WTC11 (cell line): ENCODE results near the gene MAPK9. TPM values are rescaled to one million over a fixed set of nuclear protein-coding genes. Genes with fewer than 3 reads are reported as not detected.

ENCODE experiments used
- ATAC-seq: fragments of 200-7000 bp; cut with Tn5 transposase; 2 replicates; pipeline ENCODE4 v1.10.0; 2021; ENCODE audit warnings: mild to moderate bottlenecking, moderate library complexity
- CTCF ChIA-PET: fragments of 300-600 bp; sonication (Branson Sonifier 250); formaldehyde crosslinking; loops from one replicate; lab custom pipeline; 2021; ENCODE audit warnings: antibody characterized with exemption; lab: Charles Lee
- POLR2A ChIA-PET: fragments of 350-600 bp; sonication (Branson Sonifier 250); formaldehyde crosslinking; loops from one replicate; lab custom pipeline; 2021; ENCODE audit warnings: antibody characterized with exemption; lab: Charles Lee
- DNase-seq: peaks from one replicate; pipeline ENCODE4 v3.0.0; 2021; ENCODE audit warnings: low spot score
- H3K27ac Mint-ChIP-seq: 2 replicates; pipeline ENCODE4 v1.8.0; 2021; ENCODE audit warnings: mixed read lengths
- H3K27me3 Mint-ChIP-seq: 2 replicates; pipeline ENCODE4 v1.8.0; 2021; ENCODE audit warnings: low read depth, mild to moderate bottlenecking, moderate library complexity, mixed read lengths
- H3K36me3 Mint-ChIP-seq: 2 replicates; pipeline ENCODE4 v1.8.0; 2021; ENCODE audit warnings: mixed read lengths
- H3K4me1 Mint-ChIP-seq: 2 replicates; pipeline ENCODE4 v1.8.0; 2022; ENCODE audit warnings: mixed read lengths
- H3K4me3 Mint-ChIP-seq: 2 replicates; pipeline ENCODE4 v1.8.0; 2021; ENCODE audit warnings: mild to moderate bottlenecking, moderate library complexity, mixed read lengths
- H3K9me3 Mint-ChIP-seq: 2 replicates; pipeline ENCODE4 v1.8.0; 2021; ENCODE audit warnings: mixed read lengths
- CBFB ChIP-seq: sonication (generic); formaldehyde crosslinking; IDR thresholded peaks from 2 replicates; pipeline ENCODE4 v1.8.1; 2022; ENCODE audit warnings: mild to moderate bottlenecking, low read depth, missing genetic modification reagents
- EMX1 ChIP-seq: fragments of 250-450 bp; sonication (Bioruptor Pico); IDR thresholded peaks from 2 replicates; pipeline ENCODE4 v1.8.0; 2021; ENCODE audit warnings: mild to moderate bottlenecking
- ESRRA ChIP-seq: sonication (generic); formaldehyde crosslinking; IDR thresholded peaks from 2 replicates; pipeline ENCODE4 v1.8.1; 2022; ENCODE audit warnings: mild to moderate bottlenecking, missing genetic modification reagents, borderline replicate concordance
- GABPB1 ChIP-seq: sonication (generic); formaldehyde crosslinking; IDR thresholded peaks from 2 replicates; pipeline ENCODE4 v1.8.1; 2023; ENCODE audit warnings: mild to moderate bottlenecking, missing genetic modification reagents
- HMGA2 ChIP-seq: fragments of 250-450 bp; sonication (Bioruptor Pico); IDR thresholded peaks from 2 replicates; pipeline ENCODE4 v1.4.0; 2021; ENCODE audit warnings: mild to moderate bottlenecking, moderate library complexity
- JAZF1 ChIP-seq: fragments of 250-450 bp; sonication (Bioruptor Pico); IDR thresholded peaks from 2 replicates; pipeline ENCODE4 v1.9.0; 2021; ENCODE audit warnings: moderate library complexity, mild to moderate bottlenecking, inconsistent platforms
- NFATC4 ChIP-seq: fragments of 250-450 bp; sonication (Bioruptor Pico); IDR thresholded peaks from 2 replicates; pipeline ENCODE4 v1.9.0; 2021; ENCODE audit warnings: mild to moderate bottlenecking
- NR3C1 ChIP-seq: sonication (generic); formaldehyde crosslinking; conservative IDR thresholded peaks from 2 replicates; pipeline ENCODE4 v1.8.1; 2023; ENCODE audit warnings: low read depth, mild to moderate bottlenecking, missing genetic modification reagents
- ZBTB21 ChIP-seq: sonication (generic); formaldehyde crosslinking; IDR thresholded peaks from 2 replicates; pipeline ENCODE4 v1.8.1; 2023; ENCODE audit warnings: mild to moderate bottlenecking, missing genetic modification reagents, borderline replicate concordance
- total RNA-seq: library from RNA; stranded (reverse); gene quantifications from 3 replicates; pipeline ENCODE4 v1.2.3, GENCODE V29; 2021
- TF ChIP-seq, protein P1 (sequence below): sonication (generic); formaldehyde crosslinking; conservative IDR thresholded peaks from 2 replicates; pipeline ENCODE4 v1.8.1; 2023; ENCODE audit warnings: mild to moderate bottlenecking, low read depth, missing genetic modification reagents, moderate library complexity
- TF ChIP-seq, protein P2 (sequence below): sonication (generic); formaldehyde crosslinking; IDR thresholded peaks from 2 replicates; pipeline ENCODE4 v1.8.1; 2023; ENCODE audit warnings: mild to moderate bottlenecking, missing genetic modification reagents
- TF ChIP-seq, protein P3 (sequence below): sonication (generic); formaldehyde crosslinking; IDR thresholded peaks from 2 replicates; pipeline ENCODE4 v1.8.0; 2022; ENCODE audit warnings: mild to moderate bottlenecking, missing genetic modification reagents
- TF ChIP-seq, protein P4 (sequence below): fragments of 250-450 bp; sonication (Bioruptor Pico); IDR thresholded peaks from 2 replicates; pipeline ENCODE4 v1.8.0; 2021; ENCODE audit warnings: mild to moderate bottlenecking
- TF ChIP-seq, protein P5 (sequence below): fragments of 250-450 bp; sonication (Bioruptor Pico); IDR thresholded peaks from 2 replicates; pipeline ENCODE4 v2.1.2; 2022; ENCODE audit warnings: mild to moderate bottlenecking, moderate library complexity
- TF ChIP-seq, protein P6 (sequence below): sonication (generic); formaldehyde crosslinking; IDR thresholded peaks from 2 replicates; pipeline ENCODE4 v1.8.1; 2022; ENCODE audit warnings: mild to moderate bottlenecking, missing genetic modification reagents, moderate library complexity, borderline replicate concordance
- TF ChIP-seq, protein P7 (sequence below): fragments of 250-450 bp; sonication (Bioruptor Pico); IDR thresholded peaks from 2 replicates; pipeline ENCODE4 v1.9.0; 2021; ENCODE audit warnings: moderate library complexity, mild to moderate bottlenecking, inconsistent platforms, borderline replicate concordance

MAPK9 gene
- total RNA-seq, 1 experiment from 2014 or later = 42.9 TPM

DNA sequence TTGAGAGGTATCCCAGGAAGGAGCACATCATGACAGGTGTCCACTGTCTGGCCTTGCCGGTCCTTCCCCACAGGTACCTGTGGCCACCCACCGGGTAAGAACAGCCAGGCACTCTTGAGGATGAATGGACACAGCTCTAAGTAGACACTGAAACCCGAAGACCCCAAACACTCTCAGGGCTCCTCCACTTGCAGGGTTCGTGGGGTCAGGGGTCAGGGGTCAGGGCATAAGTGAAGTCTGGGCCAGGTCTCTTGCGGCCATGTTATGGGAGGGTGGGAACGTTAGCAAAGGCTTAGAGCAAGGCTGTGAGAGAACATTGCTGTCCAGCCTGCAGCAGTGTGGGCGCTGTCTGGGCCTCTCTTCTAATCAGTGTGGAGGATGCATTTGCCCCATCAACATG, 40.0 kb downstream of the MAPK9 start:
- no peaks in the 10 kb centered on the region for H3K4me1 Mint-ChIP-seq
- peaks cover 5% of the 10 kb centered on the region; the same call in 1 of the 2 replicates for H3K27me3 Mint-ChIP-seq
- ATAC-seq (no peak), DNase-seq (no peak)
- POLR2A ChIA-PET = no interaction called here
- peaks cover 93% of the 10 kb centered on the region for H3K36me3 Mint-ChIP-seq
- no peak overlapping the region for H3K27ac Mint-ChIP-seq
- H3K4me3 Mint-ChIP-seq = no peak overlapping the region
- peaks cover 47% of the 10 kb centered on the region for H3K9me3 Mint-ChIP-seq
- TF ChIP-seq, protein P1, sequence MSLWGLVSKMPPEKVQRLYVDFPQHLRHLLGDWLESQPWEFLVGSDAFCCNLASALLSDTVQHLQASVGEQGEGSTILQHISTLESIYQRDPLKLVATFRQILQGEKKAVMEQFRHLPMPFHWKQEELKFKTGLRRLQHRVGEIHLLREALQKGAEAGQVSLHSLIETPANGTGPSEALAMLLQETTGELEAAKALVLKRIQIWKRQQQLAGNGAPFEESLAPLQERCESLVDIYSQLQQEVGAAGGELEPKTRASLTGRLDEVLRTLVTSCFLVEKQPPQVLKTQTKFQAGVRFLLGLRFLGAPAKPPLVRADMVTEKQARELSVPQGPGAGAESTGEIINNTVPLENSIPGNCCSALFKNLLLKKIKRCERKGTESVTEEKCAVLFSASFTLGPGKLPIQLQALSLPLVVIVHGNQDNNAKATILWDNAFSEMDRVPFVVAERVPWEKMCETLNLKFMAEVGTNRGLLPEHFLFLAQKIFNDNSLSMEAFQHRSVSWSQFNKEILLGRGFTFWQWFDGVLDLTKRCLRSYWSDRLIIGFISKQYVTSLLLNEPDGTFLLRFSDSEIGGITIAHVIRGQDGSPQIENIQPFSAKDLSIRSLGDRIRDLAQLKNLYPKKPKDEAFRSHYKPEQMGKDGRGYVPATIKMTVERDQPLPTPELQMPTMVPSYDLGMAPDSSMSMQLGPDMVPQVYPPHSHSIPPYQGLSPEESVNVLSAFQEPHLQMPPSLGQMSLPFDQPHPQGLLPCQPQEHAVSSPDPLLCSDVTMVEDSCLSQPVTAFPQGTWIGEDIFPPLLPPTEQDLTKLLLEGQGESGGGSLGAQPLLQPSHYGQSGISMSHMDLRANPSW (CRISPR knock-in tag) = no peak
- TF ChIP-seq, all 79 proteins: peak for 0
- CTCF ChIA-PET = no interaction called here

DNA sequence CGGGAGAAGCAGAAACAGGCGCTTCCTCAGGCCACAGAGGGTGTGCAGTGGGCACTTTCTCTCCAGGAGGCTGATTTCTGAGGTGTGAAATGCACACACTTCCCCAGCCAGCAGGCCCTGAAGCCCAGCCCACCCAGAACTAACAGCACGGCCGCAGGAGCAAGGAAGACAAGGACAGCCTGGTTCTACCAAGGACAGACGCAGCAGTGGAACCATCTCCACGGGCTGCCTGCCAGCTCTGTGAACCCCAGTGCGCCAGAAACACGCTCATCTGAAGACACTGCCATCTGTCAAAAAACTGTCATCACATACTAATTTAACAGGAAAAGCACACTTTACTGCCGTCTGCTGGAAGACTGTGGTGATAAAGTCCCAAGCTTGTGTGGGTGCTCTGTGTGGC, 40.7 kb downstream of the MAPK9 start:
- Mint-ChIP-seq H3K4me3 (no peak overlapping the region), H3K27ac (no peak overlapping the region), H3K4me1 (no peaks in the 10 kb centered on the region), H3K36me3 (peaks cover 92% of the 10 kb centered on the region), H3K27me3 (peaks cover 5% of the 10 kb centered on the region; the same call in 1 of the 2 replicates), H3K9me3 (peaks cover 44% of the 10 kb centered on the region)
- no peak for DNase-seq
- ChIA-PET POLR2A (no interaction called here), CTCF (no interaction called here)
- no peak for ATAC-seq
- TF ChIP-seq ZBTB21 (CRISPR knock-in tag) (no peak), HMGA2 (CRISPR knock-in tag) (no peak), EMX1 (CRISPR knock-in tag) (no peak), NFATC4 (no peak)
- TF ChIP-seq, protein P2, sequence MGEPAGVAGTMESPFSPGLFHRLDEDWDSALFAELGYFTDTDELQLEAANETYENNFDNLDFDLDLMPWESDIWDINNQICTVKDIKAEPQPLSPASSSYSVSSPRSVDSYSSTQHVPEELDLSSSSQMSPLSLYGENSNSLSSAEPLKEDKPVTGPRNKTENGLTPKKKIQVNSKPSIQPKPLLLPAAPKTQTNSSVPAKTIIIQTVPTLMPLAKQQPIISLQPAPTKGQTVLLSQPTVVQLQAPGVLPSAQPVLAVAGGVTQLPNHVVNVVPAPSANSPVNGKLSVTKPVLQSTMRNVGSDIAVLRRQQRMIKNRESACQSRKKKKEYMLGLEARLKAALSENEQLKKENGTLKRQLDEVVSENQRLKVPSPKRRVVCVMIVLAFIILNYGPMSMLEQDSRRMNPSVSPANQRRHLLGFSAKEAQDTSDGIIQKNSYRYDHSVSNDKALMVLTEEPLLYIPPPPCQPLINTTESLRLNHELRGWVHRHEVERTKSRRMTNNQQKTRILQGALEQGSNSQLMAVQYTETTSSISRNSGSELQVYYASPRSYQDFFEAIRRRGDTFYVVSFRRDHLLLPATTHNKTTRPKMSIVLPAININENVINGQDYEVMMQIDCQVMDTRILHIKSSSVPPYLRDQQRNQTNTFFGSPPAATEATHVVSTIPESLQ (CRISPR knock-in tag) = no peak
- TF ChIP-seq, protein P3, sequence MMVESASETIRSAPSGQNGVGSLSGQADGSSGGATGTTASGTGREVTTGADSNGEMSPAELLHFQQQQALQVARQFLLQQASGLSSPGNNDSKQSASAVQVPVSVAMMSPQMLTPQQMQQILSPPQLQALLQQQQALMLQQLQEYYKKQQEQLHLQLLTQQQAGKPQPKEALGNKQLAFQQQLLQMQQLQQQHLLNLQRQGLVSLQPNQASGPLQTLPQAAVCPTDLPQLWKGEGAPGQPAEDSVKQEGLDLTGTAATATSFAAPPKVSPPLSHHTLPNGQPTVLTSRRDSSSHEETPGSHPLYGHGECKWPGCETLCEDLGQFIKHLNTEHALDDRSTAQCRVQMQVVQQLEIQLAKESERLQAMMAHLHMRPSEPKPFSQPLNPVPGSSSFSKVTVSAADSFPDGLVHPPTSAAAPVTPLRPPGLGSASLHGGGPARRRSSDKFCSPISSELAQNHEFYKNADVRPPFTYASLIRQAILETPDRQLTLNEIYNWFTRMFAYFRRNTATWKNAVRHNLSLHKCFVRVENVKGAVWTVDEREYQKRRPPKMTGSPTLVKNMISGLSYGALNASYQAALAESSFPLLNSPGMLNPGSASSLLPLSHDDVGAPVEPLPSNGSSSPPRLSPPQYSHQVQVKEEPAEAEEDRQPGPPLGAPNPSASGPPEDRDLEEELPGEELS (CRISPR knock-in tag) = no peak
- TF ChIP-seq, protein P4, sequence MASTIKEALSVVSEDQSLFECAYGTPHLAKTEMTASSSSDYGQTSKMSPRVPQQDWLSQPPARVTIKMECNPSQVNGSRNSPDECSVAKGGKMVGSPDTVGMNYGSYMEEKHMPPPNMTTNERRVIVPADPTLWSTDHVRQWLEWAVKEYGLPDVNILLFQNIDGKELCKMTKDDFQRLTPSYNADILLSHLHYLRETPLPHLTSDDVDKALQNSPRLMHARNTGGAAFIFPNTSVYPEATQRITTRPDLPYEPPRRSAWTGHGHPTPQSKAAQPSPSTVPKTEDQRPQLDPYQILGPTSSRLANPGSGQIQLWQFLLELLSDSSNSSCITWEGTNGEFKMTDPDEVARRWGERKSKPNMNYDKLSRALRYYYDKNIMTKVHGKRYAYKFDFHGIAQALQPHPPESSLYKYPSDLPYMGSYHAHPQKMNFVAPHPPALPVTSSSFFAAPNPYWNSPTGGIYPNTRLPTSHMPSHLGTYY = no peak
- TF ChIP-seq, all 79 proteins: peak for 0

DNA sequence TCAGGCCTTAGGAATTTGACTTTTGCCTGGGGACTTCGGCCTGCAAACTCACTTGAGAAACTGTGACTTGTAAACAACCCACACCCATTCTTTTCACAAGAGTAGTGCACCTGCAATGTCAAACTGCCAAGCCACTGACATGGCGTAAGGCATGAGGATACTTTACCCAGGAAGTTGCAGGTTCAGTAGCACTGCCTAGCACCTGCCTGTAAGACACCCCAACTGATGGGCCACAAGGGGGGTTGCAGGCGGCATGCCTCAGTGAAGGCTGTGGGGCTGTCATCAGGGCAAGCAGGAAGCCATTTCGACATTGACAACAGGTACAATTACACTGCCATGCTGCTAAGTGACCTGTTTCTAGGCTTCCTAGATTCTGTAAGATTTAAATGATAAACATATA, 41.6 kb downstream of the MAPK9 start:
- peaks cover 37% of the 10 kb centered on the region for H3K9me3 Mint-ChIP-seq
- no peaks in the 10 kb centered on the region for H3K4me1 Mint-ChIP-seq
- H3K27me3 Mint-ChIP-seq = peaks cover 3% of the 10 kb centered on the region; the same call in 1 of the 2 replicates
- no peak overlapping the region for H3K4me3 Mint-ChIP-seq
- CTCF ChIA-PET = no interaction called here
- DNase-seq = no peak
- POLR2A ChIA-PET = no interaction called here
- peaks cover 86% of the 10 kb centered on the region for H3K36me3 Mint-ChIP-seq
- no peak for ATAC-seq
- no peak overlapping the region for H3K27ac Mint-ChIP-seq
- TF ChIP-seq, protein P5, sequence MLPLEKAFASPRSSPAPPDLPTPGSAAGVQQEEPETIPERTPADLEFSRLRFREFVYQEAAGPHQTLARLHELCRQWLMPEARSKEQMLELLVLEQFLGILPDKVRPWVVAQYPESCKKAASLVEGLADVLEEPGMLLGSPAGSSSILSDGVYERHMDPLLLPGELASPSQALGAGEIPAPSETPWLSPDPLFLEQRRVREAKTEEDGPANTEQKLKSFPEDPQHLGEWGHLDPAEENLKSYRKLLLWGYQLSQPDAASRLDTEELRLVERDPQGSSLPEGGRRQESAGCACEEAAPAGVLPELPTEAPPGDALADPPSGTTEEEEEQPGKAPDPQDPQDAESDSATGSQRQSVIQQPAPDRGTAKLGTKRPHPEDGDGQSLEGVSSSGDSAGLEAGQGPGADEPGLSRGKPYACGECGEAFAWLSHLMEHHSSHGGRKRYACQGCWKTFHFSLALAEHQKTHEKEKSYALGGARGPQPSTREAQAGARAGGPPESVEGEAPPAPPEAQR = no peak
- TF ChIP-seq EMX1 (CRISPR knock-in tag) (no peak), CBFB (CRISPR knock-in tag) (no peak), JAZF1 (CRISPR knock-in tag) (no peak), GABPB1 (no peak), ESRRA (CRISPR knock-in tag) (no peak), NR3C1 (CRISPR knock-in tag) (no peak)
- TF ChIP-seq, protein P6, sequence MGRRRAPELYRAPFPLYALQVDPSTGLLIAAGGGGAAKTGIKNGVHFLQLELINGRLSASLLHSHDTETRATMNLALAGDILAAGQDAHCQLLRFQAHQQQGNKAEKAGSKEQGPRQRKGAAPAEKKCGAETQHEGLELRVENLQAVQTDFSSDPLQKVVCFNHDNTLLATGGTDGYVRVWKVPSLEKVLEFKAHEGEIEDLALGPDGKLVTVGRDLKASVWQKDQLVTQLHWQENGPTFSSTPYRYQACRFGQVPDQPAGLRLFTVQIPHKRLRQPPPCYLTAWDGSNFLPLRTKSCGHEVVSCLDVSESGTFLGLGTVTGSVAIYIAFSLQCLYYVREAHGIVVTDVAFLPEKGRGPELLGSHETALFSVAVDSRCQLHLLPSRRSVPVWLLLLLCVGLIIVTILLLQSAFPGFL = no peak
- TF ChIP-seq, protein P7, sequence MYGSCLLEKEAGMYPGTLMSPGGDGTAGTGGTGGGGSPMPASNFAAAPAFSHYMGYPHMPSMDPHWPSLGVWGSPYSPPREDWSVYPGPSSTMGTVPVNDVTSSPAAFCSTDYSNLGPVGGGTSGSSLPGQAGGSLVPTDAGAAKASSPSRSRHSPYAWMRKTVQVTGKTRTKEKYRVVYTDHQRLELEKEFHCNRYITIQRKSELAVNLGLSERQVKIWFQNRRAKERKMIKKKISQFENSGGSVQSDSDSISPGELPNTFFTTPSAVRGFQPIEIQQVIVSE (CRISPR knock-in tag) = no peak
- TF ChIP-seq, protein P1 (CRISPR knock-in tag) = no peak
